HTERT RPE-1 (cell line): Measurements from ENCODE around the gene ZNF516.

Experiments used
- in situ Hi-C: fragments of 300-500 bp; cut with MboI; formaldehyde crosslinking; loops from 4 replicates; pipeline ENCODE4 v1.14.3; 2020; ENCODE audit warnings: low sequenced_read_pairs

ZNF516 gene

GRCh38 chr18:76369791-76370190 lies 125.3 kb downstream of the ZNF516 start:
- in situ Hi-C loops = no loop called here

GRCh38 chr18:76368976-76369375 lies 126.1 kb downstream of the ZNF516 start:
- in situ Hi-C loops = no loop called here

- in situ Hi-C loops = no loop called here
Observed at GRCh38 chr18:76368271-76368670, 126.8 kb downstream of the ZNF516 start.

- in situ Hi-C loops = no loop called here
Observed at GRCh38 chr18:76367168-76368125, 127.6 kb downstream of the ZNF516 start.

- in situ Hi-C loops = no loop called here
Observed at GRCh38 chr18:76365561-76365960, 129.5 kb downstream of the ZNF516 start.

- in situ Hi-C loops = no loop called here
Observed at GRCh38 chr18:76364282-76365259, 130.5 kb downstream of the ZNF516 start.

- in situ Hi-C loops = no loop called here
Observed at GRCh38 chr18:76363436-76364120, 131.5 kb downstream of the ZNF516 start.

GRCh38 chr18:76362676-76363075 lies 132.4 kb downstream of the ZNF516 start:
- in situ Hi-C loops = no loop called here

GRCh38 chr18:76361219-76361618 lies 133.8 kb downstream of the ZNF516 start:
- in situ Hi-C loops = no loop called here

GRCh38 chr18:76359909-76360308 lies 135.1 kb downstream of the ZNF516 start:
- in situ Hi-C loops = no loop called here

GRCh38 chr18:76358774-76359173 lies 136.3 kb downstream of the ZNF516 start:
- in situ Hi-C loops = no loop called here

GRCh38 chr18:76357585-76358260 lies 137.3 kb downstream of the ZNF516 start:
- in situ Hi-C loops = no loop called here

GRCh38 chr18:76357174-76357573 lies 137.9 kb downstream of the ZNF516 start:
- in situ Hi-C loops = no loop called here

GRCh38 chr18:76356666-76357065 lies 138.4 kb downstream of the ZNF516 start:
- in situ Hi-C loops = no loop called here

GRCh38 chr18:76354348-76354747 lies 140.7 kb downstream of the ZNF516 start:
- in situ Hi-C loops = no loop called here

GRCh38 chr18:76353500-76353899 lies 141.5 kb downstream of the ZNF516 start:
- in situ Hi-C loops = no loop called here

GRCh38 chr18:76353046-76353445 lies 142.0 kb downstream of the ZNF516 start:
- in situ Hi-C loops = no loop called here

- in situ Hi-C loops = no loop called here
Observed at GRCh38 chr18:76351961-76352581, 143.0 kb downstream of the ZNF516 start.

GRCh38 chr18:76350134-76351025 lies 144.7 kb downstream of the ZNF516 start:
- in situ Hi-C loops = no loop called here
